SK-N-SH treated with all-trans-retinoic acid at 6 μM for 48 hours (cell line): ENCODE data around the gene GOSR2.

Experiments used
- ATAC-seq: fragments of 200-7000 bp; cut with Tn5 transposase; 3 replicates; pipeline ENCODE4 v1.9.1; 2020; ENCODE audit warnings: mild to moderate bottlenecking, moderate library complexity
- ARNTL ChIP-seq: fragments of 450-650 bp; formaldehyde crosslinking; IDR thresholded peaks from 2 replicates; pipeline ENCODE4 v1.5.0; 2020; ENCODE audit warnings: low read depth, mild to moderate bottlenecking, moderate library complexity, borderline replicate concordance
- BACH2 ChIP-seq: fragments of 250-450 bp; sonication (Bioruptor Pico); IDR thresholded peaks from 2 replicates; pipeline ENCODE4 v1.9.0; 2021; ENCODE audit warnings: mild to moderate bottlenecking, borderline replicate concordance
- CREB5 ChIP-seq: fragments of 250-450 bp; sonication (Bioruptor Pico); IDR thresholded peaks from 2 replicates; pipeline ENCODE4 v1.5.1; 2020; ENCODE audit warnings: low read depth, mild to moderate bottlenecking, moderate library complexity
- CSDC2 ChIP-seq: fragments of 250-450 bp; sonication (Bioruptor Pico); IDR thresholded peaks from 2 replicates; pipeline ENCODE4 v1.5.0; 2020; ENCODE audit warnings: mild to moderate bottlenecking, moderate library complexity
- CSRNP3 ChIP-seq: fragments of 250-450 bp; sonication (Bioruptor Pico); IDR thresholded peaks from 2 replicates; pipeline ENCODE4 v1.5.1; 2021; ENCODE audit warnings: mild to moderate bottlenecking, moderate library complexity
- OSR1 ChIP-seq: fragments of 250-450 bp; sonication (Bioruptor Pico); IDR thresholded peaks from 2 replicates; pipeline ENCODE4 v1.8.0; 2022; ENCODE audit warnings: moderate library complexity, mild to moderate bottlenecking, inconsistent platforms
- POU6F1 ChIP-seq: fragments of 250-450 bp; sonication (Bioruptor Pico); IDR thresholded peaks from 2 replicates; pipeline ENCODE4 v1.8.0; 2021; ENCODE audit warnings: low read depth, mild to moderate bottlenecking, moderate library complexity, borderline replicate concordance
- PPARA ChIP-seq: fragments of 250-450 bp; sonication (Bioruptor Pico); IDR thresholded peaks from 2 replicates; pipeline ENCODE4 v1.5.0; 2020; ENCODE audit warnings: mild to moderate bottlenecking, borderline replicate concordance
- RARB ChIP-seq: fragments of 250-450 bp; sonication (Bioruptor Pico); IDR thresholded peaks from 2 replicates; pipeline ENCODE4 v1.8.0; 2021; ENCODE audit warnings: mild to moderate bottlenecking, moderate library complexity
- SNAI2 ChIP-seq: fragments of 250-450 bp; sonication (Bioruptor Pico); IDR thresholded peaks from 2 replicates; pipeline ENCODE4 v1.5.0; 2020; ENCODE audit warnings: mild to moderate bottlenecking, moderate library complexity
- TCF4 ChIP-seq: fragments of 250-450 bp; sonication (Bioruptor Pico); IDR thresholded peaks from 2 replicates; pipeline ENCODE4 v1.8.0; 2021; ENCODE audit warnings: mild to moderate bottlenecking, moderate library complexity, borderline replicate concordance
- TSHZ2 ChIP-seq: fragments of 250-450 bp; sonication (Bioruptor Pico); IDR thresholded peaks from 2 replicates; pipeline ENCODE4 v1.5.0; 2020; ENCODE audit warnings: mild to moderate bottlenecking, moderate library complexity
- ZC3H10 ChIP-seq: fragments of 250-450 bp; sonication (Bioruptor Pico); IDR thresholded peaks from 2 replicates; pipeline ENCODE4 v1.5.1; 2021; ENCODE audit warnings: mild to moderate bottlenecking, moderate library complexity
- ZFP3 ChIP-seq: fragments of 250-450 bp; sonication (Bioruptor Pico); IDR thresholded peaks from 2 replicates; pipeline ENCODE4 v1.5.0; 2020; ENCODE audit warnings: mild to moderate bottlenecking, moderate library complexity
- ZFP30 ChIP-seq: fragments of 450-650 bp; formaldehyde crosslinking; IDR thresholded peaks from 2 replicates; pipeline ENCODE4 v1.5.0; 2022; ENCODE audit warnings: mild to moderate bottlenecking, moderate library complexity
- ZNF565 ChIP-seq: fragments of 450-650 bp; formaldehyde crosslinking; conservative IDR thresholded peaks from 2 replicates; pipeline ENCODE4 v1.5.0; 2020; ENCODE audit warnings: low read depth, mild to moderate bottlenecking, moderate library complexity
- ZNF70 ChIP-seq: fragments of 450-650 bp; formaldehyde crosslinking; IDR thresholded peaks from 2 replicates; pipeline ENCODE4 v1.5.0; 2020; ENCODE audit warnings: mild to moderate bottlenecking, moderate library complexity
- ZNF8 ChIP-seq: fragments of 450-650 bp; formaldehyde crosslinking; IDR thresholded peaks from 2 replicates; pipeline ENCODE4 v1.5.0; 2020; ENCODE audit warnings: mild to moderate bottlenecking, moderate library complexity

GOSR2 gene

GRCh38 chr17:46878055-46878454 is 44.9 kb upstream of the GOSR2 start:
- TF ChIP-seq TSHZ2 (CRISPR knock-in tag) (no peak), ARNTL (CRISPR knock-in tag) (no peak), ZNF70 (no peak), CSDC2 (CRISPR knock-in tag) (no peak), TCF4 (CRISPR knock-in tag) (no peak), CREB5 (CRISPR knock-in tag) (no peak), SNAI2 (no peak), BACH2 (CRISPR knock-in tag) (no peak), ZNF565 (CRISPR knock-in tag) (no peak), OSR1 (CRISPR knock-in tag) (no peak), ZFP30 (CRISPR knock-in tag) (no peak), ZFP3 (no peak), ZC3H10 (CRISPR knock-in tag) (no peak), ZNF8 (no peak), CSRNP3 (CRISPR knock-in tag) (no peak)
- TF ChIP-seq, all 23 proteins: peak for 0
- no peak for ATAC-seq

- TF ChIP-seq ZC3H10 (CRISPR knock-in tag) (no peak), SNAI2 (no peak), PPARA (CRISPR knock-in tag) (no peak), POU6F1 (no peak), ARNTL (CRISPR knock-in tag) (no peak), TCF4 (CRISPR knock-in tag) (no peak), CSDC2 (CRISPR knock-in tag) (no peak), CREB5 (CRISPR knock-in tag) (no peak), CSRNP3 (CRISPR knock-in tag) (no peak), TSHZ2 (CRISPR knock-in tag) (no peak), ZNF70 (no peak), ZNF565 (CRISPR knock-in tag) (no peak), RARB (CRISPR knock-in tag) (no peak), ZNF8 (no peak)
- no peak for ATAC-seq
Measured at GRCh38 chr17:46879101-46879500, 43.9 kb upstream of the GOSR2 start.
